GM21529 (cell line): ENCODE data around the gene SCG3.

Experiments
- ATAC-seq: cut with Tn5 transposase; IDR thresholded peaks from one replicate; pipeline ENCODE4 v1.9.1; 2021; ENCODE audit not compliant: unreplicated experiment

The SCG3 gene

GRCh38 chr15:51755790-51756189, 74.5 kb downstream of the SCG3 start:
- no peak for ATAC-seq

DNA sequence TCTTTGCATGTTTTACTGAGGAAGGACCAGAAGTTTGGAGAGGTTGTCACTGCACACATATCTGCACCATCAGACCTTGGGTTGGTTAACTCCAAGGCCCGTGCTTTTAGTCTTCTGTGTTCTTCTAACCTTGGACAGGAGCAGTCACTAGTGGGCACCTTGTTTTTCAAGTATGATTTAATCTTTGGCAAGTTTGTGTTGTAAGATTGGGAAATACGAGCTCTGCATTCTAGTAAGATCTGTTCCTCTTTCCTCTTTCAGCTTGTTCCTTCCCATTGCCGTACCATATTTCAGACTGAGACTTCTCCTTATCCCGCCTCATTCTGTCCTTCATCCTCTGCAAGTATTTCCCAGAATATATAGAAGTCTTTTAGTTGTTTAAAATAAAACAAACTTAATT, 75.2 kb downstream of the SCG3 start:
- no peak for ATAC-seq

DNA sequence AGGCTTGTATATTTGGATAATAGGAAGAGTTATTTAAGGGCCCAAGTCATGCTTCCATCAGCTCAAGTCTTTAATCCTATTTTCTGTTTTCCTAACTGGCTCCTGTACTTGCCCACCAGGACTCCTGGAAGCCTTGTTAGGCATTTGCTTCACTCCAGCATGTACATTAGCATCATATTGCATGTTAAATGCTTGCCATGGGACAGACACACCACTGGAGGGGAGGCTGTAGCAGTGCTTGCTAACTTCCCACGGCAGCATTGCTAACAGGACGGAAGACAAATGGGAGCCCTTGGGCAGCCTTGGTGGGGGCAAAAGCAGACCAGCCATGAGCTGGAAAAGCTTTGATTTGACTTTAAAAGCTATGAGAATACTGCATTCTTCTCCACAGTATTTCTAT, 76.1 kb downstream of the SCG3 start:
- ATAC-seq = no peak

DNA sequence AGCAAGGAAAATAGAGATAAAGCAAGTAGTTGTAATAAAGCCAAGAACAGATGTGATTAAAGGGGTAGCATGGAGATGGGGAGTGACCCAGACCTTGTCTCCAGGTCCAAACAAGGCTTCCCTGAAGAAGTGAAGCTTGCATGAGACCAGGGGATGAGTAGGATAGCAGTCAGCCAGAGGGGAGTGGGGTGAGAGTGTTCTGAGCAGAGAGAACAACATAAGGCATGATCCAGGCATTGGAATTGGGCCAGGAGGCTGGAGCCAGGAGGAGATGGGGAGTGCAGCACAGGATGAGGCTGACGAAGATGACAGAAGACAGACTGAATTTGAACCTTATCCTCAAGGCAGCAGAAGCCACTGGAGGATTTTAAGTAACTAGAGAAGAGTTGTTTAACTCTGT, 77.3 kb downstream of the SCG3 start:
- ATAC-seq = no peak

DNA sequence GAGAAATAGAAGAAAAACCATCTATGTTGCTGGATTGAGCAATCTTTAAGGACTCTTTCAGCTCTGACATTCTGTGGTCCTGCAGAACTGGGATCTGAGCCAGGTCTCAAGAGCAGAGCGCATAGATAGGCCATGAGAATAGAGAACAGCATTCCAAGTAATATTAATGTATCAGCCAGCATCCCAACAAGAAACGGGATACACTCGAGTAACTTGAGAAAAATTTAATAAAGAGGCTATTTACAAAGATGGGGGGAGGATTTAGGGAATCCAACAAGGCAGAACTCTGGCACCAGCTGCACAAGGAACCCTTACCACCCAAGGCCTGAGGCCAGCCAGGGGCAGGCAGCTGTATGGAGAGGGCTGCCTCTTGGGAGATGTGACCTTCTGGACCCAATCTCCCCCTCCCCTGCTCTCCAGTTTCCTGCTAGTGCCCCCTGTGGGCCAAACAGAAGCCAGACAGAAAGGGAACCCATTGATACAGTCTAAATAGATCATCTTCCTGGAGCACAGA, 78.3 kb downstream of the SCG3 start:
- no peak for ATAC-seq

- no peak for ATAC-seq
Observed at GRCh38 chr15:51760805-51761204, 79.5 kb downstream of the SCG3 start.

DNA sequence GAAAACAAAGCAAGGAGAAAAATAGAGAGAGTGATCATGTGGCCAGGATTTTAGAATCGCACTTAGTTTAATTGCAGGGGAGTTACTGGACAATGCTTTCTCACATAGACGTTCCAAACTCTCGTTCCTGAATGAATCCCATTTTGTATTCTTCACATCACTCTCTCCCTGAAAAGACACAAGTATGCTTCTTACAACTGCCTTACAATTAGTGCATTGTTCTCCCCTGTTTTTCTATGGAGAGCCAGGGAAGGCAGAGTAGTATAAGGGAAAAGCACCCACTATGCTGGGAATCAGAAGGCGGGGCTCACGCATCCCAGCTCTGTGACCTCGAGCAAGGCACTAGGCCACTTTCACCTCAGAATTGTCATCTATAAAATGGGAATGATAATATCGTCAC, 84.4 kb downstream of the SCG3 start:
- no peak for ATAC-seq

GRCh38 chr15:51766341-51766740, 85.0 kb downstream of the SCG3 start:
- no peak for ATAC-seq

- no peak for ATAC-seq
Observed at GRCh38 chr15:51768018-51768417, 86.7 kb downstream of the SCG3 start.
